ENCODE results near the gene CARD10.
"Not testable (repeated sequence)": the region's sequence is repeated elsewhere in the genome, so short reads cannot be mapped to it uniquely, and the experiment has no call there.

Gene CARD10

GRCh38 chr22:37561212-37562048 lies 42.2 kb upstream of the CARD10 start:
- TF ChIP-seq POLR2A (IDR thresholded peaks at IDR 0.05; ENCODE audit: low read depth, low read length) (no peak), POLR2AphosphoS5 (IDR thresholded peaks at IDR 0.05; ENCODE audit: low read depth, low read length) (no peak), TAF1 (IDR thresholded peaks at IDR 0.05; ENCODE audit: borderline replicate concordance, low read depth, low read length) (no peak)
- peak; percentile 57 for FAIRE-seq
- DNase-seq (ENCODE audit: insufficient read length) = peak; percentile 87

- FAIRE-seq = no peak
- no peak for DNase-seq (ENCODE audit: insufficient read length)
- no peak for TF ChIP-seq POLR2AphosphoS5 (IDR thresholded peaks at IDR 0.05; ENCODE audit: low read depth, low read length)
- no peak for TF ChIP-seq TAF1 (IDR thresholded peaks at IDR 0.05; ENCODE audit: borderline replicate concordance, low read depth, low read length)
- no peak for TF ChIP-seq POLR2A (IDR thresholded peaks at IDR 0.05; ENCODE audit: low read depth, low read length)
Measured at GRCh38 chr22:37560608-37561211, 41.5 kb upstream of the CARD10 start.

DNA sequence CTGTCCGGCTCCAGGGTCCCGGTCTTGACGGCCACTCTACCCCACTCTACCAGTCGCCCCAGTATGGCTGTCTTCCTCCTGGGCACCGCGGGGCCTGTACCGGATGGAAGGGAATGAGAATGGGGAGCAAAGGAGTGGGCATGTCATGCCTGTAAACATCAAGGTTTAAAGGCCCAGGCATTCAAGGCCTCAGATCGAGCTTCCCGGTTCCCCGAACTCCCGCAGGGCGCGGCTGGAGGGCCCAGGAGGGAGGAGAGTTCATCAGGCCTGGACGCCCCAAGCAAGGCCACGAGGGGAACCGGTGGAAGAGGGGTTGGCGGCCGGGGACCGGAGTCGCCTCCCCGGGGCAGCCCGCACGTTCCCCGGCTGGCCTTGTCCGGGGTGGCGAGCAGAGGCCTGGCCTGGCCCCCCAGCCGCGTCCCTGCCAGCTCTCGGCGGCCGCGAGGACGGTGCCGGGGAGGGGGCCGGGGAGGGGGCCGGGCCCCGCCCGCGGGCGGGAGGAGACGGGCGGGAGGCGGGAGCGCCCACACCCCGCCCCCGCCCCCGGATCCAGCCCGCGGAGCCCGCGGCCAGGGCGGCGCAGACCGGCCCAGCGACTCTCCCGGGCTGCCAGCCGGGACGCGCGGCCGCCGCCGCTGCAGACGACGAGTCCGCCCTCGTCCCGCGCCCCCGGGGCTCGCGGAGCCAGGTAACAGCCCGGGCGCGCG lies 40.8 kb upstream of the CARD10 start, which contains the start of gene CDC42EP1:
TSS of gene CDC42EP1 (plus strand) at position 580 of the 707 bp plus-strand sequence. CDS start 5,870 bp downstream, outside the sequence.
- DNase-seq (ENCODE audit: insufficient read length) = no peak
- no peak for FAIRE-seq
- no peak for TF ChIP-seq POLR2A (IDR thresholded peaks at IDR 0.05; ENCODE audit: low read depth, low read length)
- no peak for TF ChIP-seq POLR2AphosphoS5 (IDR thresholded peaks at IDR 0.05; ENCODE audit: low read depth, low read length)
- TF ChIP-seq TAF1 (IDR thresholded peaks at IDR 0.05; ENCODE audit: borderline replicate concordance, low read depth, low read length) = no peak

- TF ChIP-seq POLR2AphosphoS5 (IDR thresholded peaks at IDR 0.05; ENCODE audit: low read depth, low read length) = no peak
- FAIRE-seq = no peak
- no peak for DNase-seq (ENCODE audit: insufficient read length)
Measured at GRCh38 chr22:37559521-37559900, 40.3 kb upstream of the CARD10 start.

GRCh38 chr22:37558815-37559214 lies 39.6 kb upstream of the CARD10 start:
- no peak for DNase-seq (ENCODE audit: insufficient read length)
- no peak for FAIRE-seq

GRCh38 chr22:37557321-37558001 lies 38.2 kb upstream of the CARD10 start:
- DNase-seq (ENCODE audit: insufficient read length) = no peak
- TF ChIP-seq POLR2AphosphoS5 (IDR thresholded peaks at IDR 0.05; ENCODE audit: low read depth, low read length) (no peak), POLR2A (IDR thresholded peaks at IDR 0.05; ENCODE audit: low read depth, low read length) (no peak)
- no peak for FAIRE-seq

More at GRCh38 chr22:37558815-37559214, 39.6 kb upstream of the CARD10 start:
- TF ChIP-seq POLR2A (IDR thresholded peaks at IDR 0.05; ENCODE audit: low read depth, low read length) (no peak), TAF1 (IDR thresholded peaks at IDR 0.05; ENCODE audit: borderline replicate concordance, low read depth, low read length) (no peak), POLR2AphosphoS5 (IDR thresholded peaks at IDR 0.05; ENCODE audit: low read depth, low read length) (no peak)

GRCh38 chr22:37556710-37557109 lies 37.5 kb upstream of the CARD10 start:
- FAIRE-seq (no peak), DNase-seq (ENCODE audit: insufficient read length) (no peak)
- TF ChIP-seq POLR2A (IDR thresholded peaks at IDR 0.05; ENCODE audit: low read depth, low read length) = no peak
- TF ChIP-seq TAF1 (IDR thresholded peaks at IDR 0.05; ENCODE audit: borderline replicate concordance, low read depth, low read length) = no peak
- no peak for TF ChIP-seq POLR2AphosphoS5 (IDR thresholded peaks at IDR 0.05; ENCODE audit: low read depth, low read length)

GRCh38 chr22:37555029-37555428 lies 35.8 kb upstream of the CARD10 start:
- FAIRE-seq (no peak), DNase-seq (ENCODE audit: insufficient read length) (no peak)
- no peak for TF ChIP-seq POLR2A (IDR thresholded peaks at IDR 0.05; ENCODE audit: low read depth, low read length)
- no peak for TF ChIP-seq TAF1 (IDR thresholded peaks at IDR 0.05; ENCODE audit: borderline replicate concordance, low read depth, low read length)

- no peak for FAIRE-seq
- no peak for TF ChIP-seq POLR2A (IDR thresholded peaks at IDR 0.05; ENCODE audit: low read depth, low read length)
- TF ChIP-seq POLR2AphosphoS5 (IDR thresholded peaks at IDR 0.05; ENCODE audit: low read depth, low read length) = no peak
- TF ChIP-seq TAF1 (IDR thresholded peaks at IDR 0.05; ENCODE audit: borderline replicate concordance, low read depth, low read length) = no peak
- no peak for DNase-seq (ENCODE audit: insufficient read length)
Measured at GRCh38 chr22:37553725-37554124, 34.5 kb upstream of the CARD10 start.

- TF ChIP-seq TAF1 (IDR thresholded peaks at IDR 0.05; ENCODE audit: borderline replicate concordance, low read depth, low read length) = no peak
- FAIRE-seq (no peak), DNase-seq (ENCODE audit: insufficient read length) (no peak)
Measured at GRCh38 chr22:37552524-37553163, 33.4 kb upstream of the CARD10 start.

GRCh38 chr22:37551981-37552380 lies 32.8 kb upstream of the CARD10 start:
- TF ChIP-seq POLR2AphosphoS5 (IDR thresholded peaks at IDR 0.05; ENCODE audit: low read depth, low read length) (no peak), TAF1 (IDR thresholded peaks at IDR 0.05; ENCODE audit: borderline replicate concordance, low read depth, low read length) (no peak), POLR2A (IDR thresholded peaks at IDR 0.05; ENCODE audit: low read depth, low read length) (no peak)
- DNase-seq (ENCODE audit: insufficient read length) = no peak
- no peak for FAIRE-seq

- DNase-seq (ENCODE audit: insufficient read length); FAIRE-seq: not testable (repeated sequence)
Measured at GRCh38 chr22:37550921-37551320, 31.7 kb upstream of the CARD10 start.
